CD4-positive, alpha-beta T cell treated with Interleukin-4 for 4 hours (primary cell): ENCODE results near the gene CNOT4.

Experiments used
- DNase-seq: peaks from one replicate; pipeline ENCODE4 v3.0.0-alpha.2; 2020

The CNOT4 gene

DNA sequence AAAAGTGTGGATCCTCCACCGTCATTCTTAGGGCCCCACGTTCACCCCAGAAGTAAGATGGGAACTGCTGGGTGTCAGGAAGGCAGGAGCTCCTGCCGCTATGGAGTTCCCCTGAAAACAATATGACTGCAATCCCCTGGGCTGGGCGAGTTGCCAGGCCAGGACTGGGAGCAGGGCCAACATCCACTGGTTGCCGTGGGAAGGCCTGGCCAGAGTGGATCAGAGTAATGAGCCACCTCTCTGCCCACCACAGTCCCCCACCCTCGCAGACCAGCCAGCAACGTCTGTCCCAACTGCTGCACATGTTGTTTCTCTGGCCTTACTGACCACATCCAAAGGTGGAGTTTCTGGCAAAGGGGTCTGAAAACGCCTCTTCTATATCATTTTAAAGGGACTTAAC, 189.6 kb downstream of the CNOT4 start:
- DNase-seq: no peak

DNA sequence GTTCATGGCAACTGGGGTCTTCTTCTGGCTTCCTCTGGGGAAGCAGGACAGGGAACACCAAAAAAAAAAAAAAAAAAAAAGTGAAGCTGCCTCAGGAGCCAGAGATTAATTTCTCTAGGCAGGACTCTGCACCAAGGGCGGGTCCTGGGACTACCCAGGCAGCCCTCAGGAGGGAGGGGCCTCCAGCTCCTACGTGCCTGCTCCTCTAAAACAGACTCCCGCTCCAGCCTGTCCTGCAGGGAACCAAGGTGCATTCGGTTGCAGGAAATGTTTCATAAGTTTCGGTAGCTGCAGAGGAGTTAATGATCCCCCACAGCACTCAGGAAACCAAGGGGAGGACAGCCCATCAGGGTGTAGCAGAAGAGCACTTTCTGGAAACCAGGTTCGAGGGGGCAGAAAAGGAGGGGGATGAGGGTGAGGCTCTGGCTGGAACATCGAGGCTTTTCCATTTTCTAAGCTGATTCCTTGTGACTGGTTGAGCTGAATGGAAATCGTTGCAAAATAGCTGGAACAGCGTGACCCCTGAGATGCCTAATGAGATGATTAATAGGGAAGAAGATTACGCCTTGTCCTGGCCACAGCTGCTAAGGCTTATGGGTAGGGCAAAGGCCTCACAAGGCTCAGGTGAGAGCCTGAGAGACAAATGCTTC, 192.1 kb downstream of the CNOT4 start:
- DNase-seq: no peak

DNA sequence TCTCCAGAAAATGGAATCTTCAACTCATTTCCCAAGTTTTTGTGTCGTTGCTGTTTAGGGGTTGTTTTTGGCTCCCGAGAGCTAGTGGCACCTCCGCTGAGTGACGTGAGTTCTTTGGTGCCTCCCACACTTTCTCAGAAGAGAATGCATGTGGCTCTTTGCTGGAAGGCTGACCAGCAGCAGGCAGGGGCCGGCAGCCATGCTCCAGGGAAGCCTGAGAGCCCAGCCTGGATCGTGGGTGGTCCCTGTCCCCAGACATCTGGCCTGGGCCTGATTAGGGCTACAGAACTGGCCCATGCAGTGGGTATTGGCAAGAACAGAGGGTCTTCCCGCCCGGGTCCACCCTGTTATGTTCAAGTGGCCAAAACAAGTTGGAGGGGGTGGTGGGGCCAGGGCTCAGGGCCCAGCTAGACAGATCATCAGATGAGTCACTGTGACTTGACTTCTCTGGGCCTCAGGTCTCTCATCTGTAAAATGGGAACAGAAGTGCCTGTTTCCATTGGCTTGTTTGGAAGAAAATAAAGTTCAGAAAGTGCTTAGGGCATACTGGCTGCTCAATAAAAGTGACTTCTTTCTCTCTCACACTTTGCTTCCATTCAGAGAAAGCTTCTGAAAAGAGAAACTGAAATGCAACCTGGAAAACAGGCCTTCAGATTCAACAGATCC, 193.1 kb downstream of the CNOT4 start:
- DNase-seq: no peak

DNA sequence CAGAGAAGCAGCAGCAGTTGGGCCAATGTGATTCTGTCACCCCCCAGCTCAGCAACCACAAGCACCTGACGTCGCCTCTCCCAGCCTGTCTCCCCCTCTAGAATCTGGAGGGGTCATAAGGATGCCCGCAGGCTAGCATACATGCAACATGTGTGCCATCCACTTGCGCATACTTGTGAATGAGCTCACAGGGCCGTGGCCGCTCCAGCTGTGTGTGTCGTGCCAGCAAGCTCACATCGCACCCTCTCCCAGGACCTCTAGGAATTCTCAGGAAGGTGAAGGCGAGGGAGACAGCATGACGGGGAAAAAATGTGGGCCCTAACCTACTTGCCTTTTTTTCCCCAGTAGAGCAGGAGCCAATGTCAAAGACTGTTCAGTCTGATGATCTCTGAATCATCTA, 195.9 kb downstream of the CNOT4 start:
- no peak for DNase-seq
